Left lung (tissue), 10 donors: Measurements from ENCODE around the gene POU3F3. TPM values are rescaled to one million over a fixed set of nuclear protein-coding genes. Genes with fewer than 3 reads are reported as not detected.

Experiments
- ATAC-seq: fragments of 200-7000 bp; cut with Tn5 transposase; one replicate; pipeline ENCODE4 v1.9.1; 2020; ENCODE audit warnings: moderate library complexity
- DNase-seq, 4 donors: peaks; one replicate each; pipeline ENCODE4 v3.0.0-alpha.2; 2013 to 2020
- H3K27ac ChIP-seq, 2 donors: fragments of 200-600 bp; sonication (generic) in 1 of 2; one replicate each; pipeline versions ENCODE4 v1.5.0 to v1.8.0; 2020 to 2021
- H3K27me3 ChIP-seq, 2 donors: fragments of 200-600 bp; sonication (generic) in 1 of 2; one replicate each; pipeline versions ENCODE4 v1.5.0 to v1.8.0; 2020 to 2021
- H3K36me3 ChIP-seq, 2 donors: fragments of 200-600 bp; sonication (generic) in 1 of 2; one replicate each; pipeline versions ENCODE4 v1.5.0 to v1.8.0; 2020 to 2021
- H3K4me1 ChIP-seq, 2 donors: fragments of 200-600 bp; one replicate each; pipeline ENCODE4 v1.8.0; 2021
- H3K4me3 ChIP-seq, 2 donors: fragments of 200-600 bp; sonication (generic) in 1 of 2; one replicate each; pipeline versions ENCODE4 v1.5.0 to v1.8.0; 2020 to 2021; ENCODE audit warnings: mild to moderate bottlenecking in 1 of 2
- H3K9me3 ChIP-seq, 2 donors: fragments of 200-600 bp; sonication (generic) in 1 of 2; one replicate each; pipeline versions ENCODE4 v1.5.0 to v1.8.0; 2020 to 2021
- intact Hi-C, 2 donors: fragments of 100-400 bp; cut with DNase I; formaldehyde crosslinking; loops; one replicate each; pipeline versions ENCODE4 v1.11.2 to v1.14.2; 2022
- polyA plus RNA-seq, 6 donors: library from polyadenylated mRNA; unstranded; fragments of 120-200 nt; gene quantifications; one replicate each; pipeline ENCODE4 v1.2.1, GENCODE V29; 2013; ENCODE audit not compliant: insufficient read length in 6 of 6
- total RNA-seq, 2 donors: library from RNA; stranded (reverse); fragmentation: NEBNext Ultra II Directional; extraction: Animal tissue kit (Norgen Biotek cat#: 25700); gene quantifications; one replicate each; pipeline ENCODE4 v1.2.1, GENCODE V29; 2021
- TF ChIP-seq, protein P1 (sequence below), 2 donors: fragments of 200-600 bp; sonication (generic) in 1 of 2; IDR thresholded peaks; one replicate each; pipeline versions ENCODE4 v1.5.0 to v1.8.0; 2021; ENCODE audit warnings: antibody characterized with exemption in 2 of 2
- donor health status: DM: no; HTN: yes; CAD: no.
- donor health status: DM: no; HTN: no; CAD: no.

Gene POU3F3
- total and polyA plus RNA-seq, 8 donors = 0.06 to 0.82 (median 0.21) TPM; not detected in 2

GRCh38 chr2:104850361-104851290, 3.3 kb upstream of the POU3F3 start:
- ATAC-seq = no peak
- peak in 1 of 4 donors; percentile 35 for DNase-seq
- TF ChIP-seq, protein P1, sequence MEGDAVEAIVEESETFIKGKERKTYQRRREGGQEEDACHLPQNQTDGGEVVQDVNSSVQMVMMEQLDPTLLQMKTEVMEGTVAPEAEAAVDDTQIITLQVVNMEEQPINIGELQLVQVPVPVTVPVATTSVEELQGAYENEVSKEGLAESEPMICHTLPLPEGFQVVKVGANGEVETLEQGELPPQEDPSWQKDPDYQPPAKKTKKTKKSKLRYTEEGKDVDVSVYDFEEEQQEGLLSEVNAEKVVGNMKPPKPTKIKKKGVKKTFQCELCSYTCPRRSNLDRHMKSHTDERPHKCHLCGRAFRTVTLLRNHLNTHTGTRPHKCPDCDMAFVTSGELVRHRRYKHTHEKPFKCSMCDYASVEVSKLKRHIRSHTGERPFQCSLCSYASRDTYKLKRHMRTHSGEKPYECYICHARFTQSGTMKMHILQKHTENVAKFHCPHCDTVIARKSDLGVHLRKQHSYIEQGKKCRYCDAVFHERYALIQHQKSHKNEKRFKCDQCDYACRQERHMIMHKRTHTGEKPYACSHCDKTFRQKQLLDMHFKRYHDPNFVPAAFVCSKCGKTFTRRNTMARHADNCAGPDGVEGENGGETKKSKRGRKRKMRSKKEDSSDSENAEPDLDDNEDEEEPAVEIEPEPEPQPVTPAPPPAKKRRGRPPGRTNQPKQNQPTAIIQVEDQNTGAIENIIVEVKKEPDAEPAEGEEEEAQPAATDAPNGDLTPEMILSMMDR (IDR thresholded peaks at IDR 0.05) = no peak
- H3K27ac ChIP-seq = no peak overlapping the region
- no peak overlapping the region for H3K4me3 ChIP-seq
- intact Hi-C loops = no loop called here
- H3K9me3 ChIP-seq = no peaks in the 10 kb centered on the region
- H3K4me1 ChIP-seq = peaks cover 5 to 34% of the 10 kb centered on the region in 2 donors
- H3K27me3 ChIP-seq = peaks cover 87 to 95% of the 10 kb centered on the region in 2 donors
- H3K36me3 ChIP-seq = no peaks in the 10 kb centered on the region

DNA sequence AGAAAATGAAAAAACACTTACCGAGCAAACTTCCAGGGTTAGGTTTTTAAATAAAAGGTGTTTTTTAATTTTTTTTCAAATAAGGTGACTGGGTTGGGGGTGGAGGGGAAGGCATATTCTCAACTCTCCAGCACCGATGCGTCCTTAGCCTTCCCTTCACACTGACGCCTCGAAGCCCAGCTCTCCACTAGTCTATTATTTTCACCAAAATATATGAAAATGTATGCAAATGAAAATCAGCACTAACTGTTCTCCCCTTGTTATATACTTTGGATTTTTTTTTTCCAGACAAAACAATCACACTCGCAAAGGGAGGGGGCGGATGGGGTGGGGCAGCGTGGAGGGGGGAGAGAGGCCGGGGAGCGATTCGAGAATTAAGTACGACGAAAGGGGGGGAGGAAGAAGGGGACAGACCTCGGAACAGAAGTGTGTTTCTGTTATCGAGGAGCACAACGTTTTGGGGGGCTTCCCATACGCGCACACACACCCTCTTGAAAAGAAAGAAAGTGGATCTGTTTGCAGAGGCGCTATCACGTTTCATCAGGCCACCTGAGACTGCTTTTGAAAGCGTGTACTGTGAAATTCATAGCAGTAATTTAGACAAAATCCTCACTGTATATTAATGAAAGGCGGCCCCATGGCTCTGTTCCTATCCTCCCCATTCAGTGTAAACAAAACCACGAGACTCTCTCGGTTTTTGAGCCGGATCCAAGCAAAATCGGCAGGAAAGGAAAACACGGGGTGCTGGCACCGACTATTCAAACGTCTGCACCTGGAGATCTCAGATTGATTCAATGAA, 2.4 kb upstream of the POU3F3 start:
- Histone ChIP-seq H3K4me1 (peaks cover 8 to 39% of the 10 kb centered on the region in 2 donors), H3K4me3 (no peak overlapping the region), H3K27me3 (peaks cover 82 to 92% of the 10 kb centered on the region in 2 donors), H3K9me3 (no peaks in the 10 kb centered on the region), H3K36me3 (no peaks in the 10 kb centered on the region), H3K27ac (no peak overlapping the region)
- ATAC-seq (no peak), DNase-seq (no peak)
- TF ChIP-seq, protein P1 (IDR thresholded peaks at IDR 0.05) = no peak
- intact Hi-C loops = no loop called here

GRCh38 chr2:104852090-104852666, 1.7 kb upstream of the POU3F3 start:
- Histone ChIP-seq H3K9me3 (no peaks in the 10 kb centered on the region), H3K27me3 (peaks cover 81 to 92% of the 10 kb centered on the region in 2 donors), H3K4me3 (peak overlapping the region in 1 of 2 donors; percentile 28), H3K4me1 (peaks cover 8 to 45% of the 10 kb centered on the region in 2 donors), H3K27ac (no peak overlapping the region), H3K36me3 (no peaks in the 10 kb centered on the region)
- DNase-seq (peak in 1 of 4 donors; percentile 74), ATAC-seq (peak; percentile 41)
- TF ChIP-seq, protein P1 (IDR thresholded peaks at IDR 0.05) = no peak
- intact Hi-C loops = no loop called here

GRCh38 chr2:104854498-104855220, 744 bp downstream of the POU3F3 start:
- H3K27ac ChIP-seq = no peak overlapping the region
- peaks cover 83 to 92% of the 10 kb centered on the region in 2 donors for H3K27me3 ChIP-seq
- H3K4me3 ChIP-seq = no peak overlapping the region
- intact Hi-C loops = no loop called here
- H3K4me1 ChIP-seq = peaks cover 8 to 51% of the 10 kb centered on the region in 2 donors
- no peaks in the 10 kb centered on the region for H3K36me3 ChIP-seq
- DNase-seq = no peak
- ATAC-seq = no peak
- no peaks in the 10 kb centered on the region for H3K9me3 ChIP-seq
- TF ChIP-seq, protein P1 (IDR thresholded peaks at IDR 0.05) = no peak
